SKM-1 treated with dmso at 0.1 percent for 144 hours (cell line): ENCODE data around the gene MEX3D.
"Not testable (repeated sequence)": the region's sequence is repeated elsewhere in the genome, so short reads cannot be mapped to it uniquely, and the experiment has no call there.

ENCODE experiments used
- DNase-seq: peaks from one replicate; lab custom pipeline; 2025; ENCODE audit not compliant: unreplicated experiment; lab: John Stamatoyannopoulos, UW

Gene MEX3D

DNA sequence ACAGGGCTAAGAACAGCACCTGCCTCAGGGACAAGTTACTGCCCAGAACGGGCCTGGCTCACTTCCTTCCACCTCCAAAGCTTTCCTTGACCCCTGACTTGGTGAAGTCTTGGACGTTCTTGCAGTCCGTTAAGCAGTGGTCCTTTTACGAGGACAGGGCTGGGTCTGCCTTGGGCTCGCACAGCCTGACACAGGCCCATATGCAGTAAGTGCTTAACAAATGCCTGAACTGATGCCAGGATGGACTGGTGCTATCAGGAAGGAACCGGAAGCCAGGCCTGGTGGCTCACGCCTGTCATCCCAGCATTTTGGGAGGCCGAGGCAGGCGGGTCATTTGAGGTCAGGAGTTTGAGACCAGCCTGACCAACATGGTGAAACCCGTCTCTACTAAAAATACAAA lies 46.1 kb downstream of the MEX3D start:
- DNase-seq, result no peak

DNA sequence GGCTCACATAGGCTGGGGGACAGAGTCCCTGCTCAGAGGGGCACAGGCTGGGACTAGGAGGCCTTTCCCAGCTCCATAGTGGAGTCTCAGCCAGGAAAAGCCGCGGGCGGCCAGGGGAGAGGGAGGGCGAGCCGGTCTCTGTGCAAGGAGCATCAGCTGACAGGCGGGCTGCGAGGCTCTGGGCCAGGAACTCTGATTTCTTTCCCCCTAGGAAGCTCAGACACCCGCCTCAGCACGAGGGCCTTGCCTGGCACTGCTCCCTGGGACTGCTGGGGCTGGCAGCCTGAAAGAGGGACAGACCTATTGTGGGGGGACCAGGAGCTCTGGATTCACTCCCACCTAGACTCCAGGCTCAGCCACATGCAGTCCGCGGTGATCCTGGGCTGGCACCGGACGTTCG lies 46.5 kb downstream of the MEX3D start:
- no peak for DNase-seq

DNA sequence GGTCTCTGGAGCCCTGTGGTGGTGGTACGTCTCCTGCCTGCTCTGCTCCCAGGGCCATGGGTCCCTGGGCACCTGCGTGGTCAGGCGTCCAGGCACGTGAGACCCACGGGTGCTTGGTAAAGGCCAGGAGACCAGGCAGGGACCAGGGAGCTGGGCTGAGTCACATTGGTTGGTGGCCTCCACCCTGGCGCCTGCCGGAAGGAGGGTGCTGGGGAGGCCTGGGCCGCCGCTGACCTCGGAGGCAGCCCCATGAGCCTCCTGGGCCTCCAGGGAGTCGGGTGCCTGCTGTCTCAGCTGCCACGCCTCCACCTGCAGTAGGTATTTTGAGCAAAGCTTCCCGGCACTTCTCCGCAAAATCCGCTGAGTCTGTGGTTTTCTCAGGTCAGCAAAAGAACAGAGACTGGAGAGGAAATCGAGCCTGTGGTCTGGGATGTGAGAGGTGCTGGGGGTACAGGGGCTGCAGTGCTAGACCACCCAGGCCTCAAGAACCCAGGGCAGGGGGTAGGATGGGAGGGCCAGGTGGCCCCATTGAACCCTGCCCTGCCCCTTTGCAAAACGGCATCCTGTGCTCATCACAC lies 47.8 kb downstream of the MEX3D start:
- DNase-seq, result no peak

DNA sequence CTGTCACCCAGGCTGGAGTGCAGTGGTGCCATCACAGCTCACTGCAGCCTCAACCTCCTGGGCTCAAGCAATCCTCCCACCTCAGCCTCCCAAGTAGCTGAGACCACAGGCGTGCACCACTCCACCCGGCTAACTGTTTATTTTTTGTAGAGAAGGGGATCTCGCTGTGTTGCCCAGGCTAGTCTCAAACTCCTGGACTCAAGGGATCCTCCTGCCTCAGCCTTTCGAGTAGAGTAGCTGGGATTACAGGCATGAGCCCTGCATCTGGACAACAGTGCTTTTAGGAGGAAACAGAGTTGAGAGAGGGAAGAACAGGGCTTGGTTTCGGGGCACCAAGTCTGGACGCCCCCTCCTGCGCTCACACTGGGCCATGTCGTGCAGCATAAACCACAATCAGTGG lies 48.3 kb downstream of the MEX3D start:
- not testable (repeated sequence) for DNase-seq

DNA sequence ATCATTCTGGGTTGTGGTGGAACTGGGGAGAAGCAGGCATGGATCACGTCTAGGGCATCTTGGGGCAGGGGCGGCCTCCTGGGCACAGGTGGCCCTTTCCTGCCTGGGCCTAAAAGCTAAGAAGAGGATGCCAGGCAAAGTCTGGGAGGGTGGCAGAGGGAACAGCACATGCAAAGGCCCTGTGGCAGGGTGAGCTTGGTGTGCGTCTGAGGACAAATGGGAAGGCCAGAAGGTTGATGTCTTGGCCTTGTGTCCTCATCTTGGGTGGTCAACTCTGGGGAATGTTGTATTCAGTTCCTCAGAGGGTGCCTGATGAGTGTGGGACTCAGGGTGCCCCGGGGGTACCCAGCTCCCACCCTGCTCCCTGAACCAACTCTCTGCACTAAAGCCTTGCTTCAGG lies 49.7 kb downstream of the MEX3D start:
- DNase-seq, result no peak

DNA sequence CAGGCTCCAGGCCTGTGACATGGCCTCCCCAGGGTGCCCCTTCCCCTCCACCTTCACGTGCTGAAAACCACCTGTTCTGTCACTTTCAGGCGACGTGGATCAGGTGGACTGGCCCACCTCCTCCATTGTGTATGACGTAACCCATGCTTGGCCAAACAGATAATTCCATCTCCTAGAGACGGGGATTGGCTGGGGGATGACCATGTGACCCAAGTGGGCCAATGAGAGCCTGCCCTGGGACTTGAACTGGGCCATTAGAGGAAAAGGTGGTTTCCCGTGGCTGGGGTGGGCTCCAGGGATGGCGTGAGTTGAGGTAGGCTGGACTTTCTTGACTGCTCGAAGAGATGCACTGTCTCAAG lies 51.8 kb downstream of the MEX3D start:
- DNase-seq, result no peak

DNA sequence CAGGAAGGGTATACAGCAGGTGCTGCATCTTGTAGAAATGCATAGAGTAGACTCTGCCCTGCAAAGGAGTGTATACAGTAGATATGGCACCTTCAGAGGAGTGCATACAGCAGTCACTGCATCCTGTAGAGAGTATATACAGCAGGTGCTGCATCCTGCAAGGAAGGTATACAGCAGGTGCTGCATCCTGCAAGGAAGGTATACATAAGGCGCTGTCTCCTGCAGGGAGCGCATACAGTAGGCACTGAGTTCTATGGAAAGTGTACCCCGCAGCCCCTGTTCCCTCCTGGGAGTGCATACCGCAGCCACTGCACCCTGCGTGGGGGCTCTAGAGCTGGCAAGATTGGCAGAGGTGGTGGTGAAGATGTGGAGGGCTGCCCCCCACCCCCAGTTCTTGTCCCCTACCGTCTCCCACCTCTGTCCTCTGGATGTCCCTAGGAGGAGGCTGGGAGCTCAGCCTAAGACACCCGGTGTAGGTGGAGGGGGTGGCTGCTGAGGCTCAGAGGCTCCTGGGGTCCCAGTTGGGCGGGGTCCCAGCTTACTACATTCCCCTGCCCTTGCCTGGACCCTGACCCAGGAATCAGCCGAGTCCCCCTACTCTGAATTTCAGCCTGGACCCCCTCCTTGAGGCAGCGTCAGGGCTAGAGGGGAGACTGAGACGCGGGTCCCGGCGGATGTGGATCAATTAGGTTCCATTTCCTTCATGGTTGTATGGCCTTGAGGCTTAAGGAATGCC lies 53.0 kb downstream of the MEX3D start:
- DNase-seq, result no peak

DNA sequence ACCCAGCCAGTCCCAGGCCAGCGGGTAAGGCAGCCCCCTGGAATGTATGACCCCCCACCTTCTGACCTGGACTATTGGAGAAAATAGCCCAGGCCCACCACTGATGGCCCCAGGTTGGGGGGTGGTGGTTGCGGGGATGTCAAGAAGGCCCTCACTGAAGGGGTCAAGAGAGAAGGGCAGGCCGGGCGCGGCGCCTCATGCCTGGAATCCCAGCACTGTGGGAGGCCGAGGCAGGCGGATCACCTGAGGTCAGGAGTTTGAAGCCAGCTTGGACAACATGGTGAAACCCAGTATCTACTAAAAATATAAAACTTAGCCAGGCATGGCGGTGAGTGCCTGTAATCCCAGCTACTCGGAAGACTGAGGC lies 53.8 kb downstream of the MEX3D start:
- DNase-seq, result no peak

DNA sequence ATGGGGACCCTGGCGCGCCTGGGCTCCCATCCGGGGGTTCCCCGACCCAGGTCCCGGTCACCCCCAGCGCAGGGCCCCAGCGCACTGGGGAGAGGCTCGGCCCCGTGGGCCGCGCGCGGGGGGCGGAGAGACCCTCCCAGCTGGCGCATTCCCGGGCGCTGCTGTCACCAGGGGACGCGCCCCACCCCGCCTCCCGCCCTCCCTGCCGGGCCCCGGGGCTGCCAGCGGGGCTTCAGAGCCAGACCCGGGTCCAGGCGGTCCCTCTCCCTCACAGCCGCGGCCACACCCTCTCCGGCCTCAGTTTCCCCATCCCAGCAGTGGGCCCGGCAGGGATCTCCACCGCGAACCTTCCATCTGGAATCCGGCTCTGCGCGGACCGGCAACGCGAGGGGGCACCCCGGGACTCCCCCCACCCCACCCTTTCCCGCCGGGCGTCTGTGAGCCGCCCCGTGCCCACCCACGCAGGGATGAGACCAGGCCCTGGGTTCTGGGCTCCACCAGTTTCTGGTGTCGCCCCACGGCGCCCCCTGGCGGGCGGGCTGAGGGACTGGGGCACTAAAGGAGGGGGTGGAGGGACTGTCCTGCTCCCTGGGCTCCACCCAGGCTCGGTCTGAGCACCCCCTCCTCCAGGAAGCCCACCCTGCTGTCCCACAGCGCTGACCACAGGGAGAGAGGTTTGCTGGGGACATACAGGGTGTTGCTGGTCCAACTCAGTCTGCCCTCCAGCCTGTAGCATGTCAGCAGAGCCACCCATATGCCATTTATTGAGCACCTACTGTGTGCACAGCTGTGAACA lies 54.4 kb downstream of the MEX3D start:
- DNase-seq, result peak; percentile 30

DNA sequence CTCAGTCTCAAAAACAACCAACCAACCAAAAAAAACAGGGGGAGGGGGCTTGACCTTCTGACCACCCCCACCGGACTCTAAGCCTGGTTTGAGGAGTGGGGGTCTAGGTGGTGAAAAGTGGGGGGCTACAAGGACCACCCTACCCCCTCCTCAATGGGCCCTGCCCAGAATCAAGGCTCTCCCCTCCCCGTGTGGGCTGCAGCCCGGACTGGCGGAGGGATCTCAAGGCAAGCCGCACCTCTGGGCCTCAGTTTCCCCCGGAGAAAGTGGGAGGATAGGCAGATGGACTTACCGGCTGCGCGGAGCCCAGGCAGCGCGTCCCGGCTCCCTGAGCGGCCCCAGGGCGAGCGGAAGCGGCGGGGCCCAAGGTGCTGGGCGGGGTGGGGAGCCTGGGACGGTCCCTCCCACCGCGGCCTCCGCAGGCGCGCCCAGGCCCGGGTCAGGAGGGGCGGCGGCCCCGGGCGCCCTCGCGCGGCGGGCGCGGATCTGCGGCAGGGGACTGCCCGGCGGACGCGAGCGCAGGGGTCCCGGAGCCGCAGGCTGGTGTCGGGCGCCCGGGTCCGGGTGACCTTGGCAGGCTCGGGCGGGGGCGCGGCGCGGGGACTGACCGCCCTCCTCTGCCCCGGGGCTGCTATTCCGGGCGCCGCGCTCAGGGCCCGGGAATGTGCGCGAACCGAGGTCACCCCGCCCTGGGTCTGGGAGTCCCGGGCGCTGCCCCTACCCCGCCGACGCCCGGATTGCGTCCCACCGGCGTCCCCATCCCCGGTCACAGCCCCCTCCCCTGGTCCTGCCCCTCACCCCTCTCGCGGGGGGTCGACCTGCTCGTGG lies 55.2 kb downstream of the MEX3D start, which contains the start of gene ADAMTSL5:
ADAMTSL5 (minus strand) TSS at position 349 of the 828 bp plus-strand sequence. CDS start 2,076 bp downstream, outside the sequence.
- peak; percentile 41 for DNase-seq

DNA sequence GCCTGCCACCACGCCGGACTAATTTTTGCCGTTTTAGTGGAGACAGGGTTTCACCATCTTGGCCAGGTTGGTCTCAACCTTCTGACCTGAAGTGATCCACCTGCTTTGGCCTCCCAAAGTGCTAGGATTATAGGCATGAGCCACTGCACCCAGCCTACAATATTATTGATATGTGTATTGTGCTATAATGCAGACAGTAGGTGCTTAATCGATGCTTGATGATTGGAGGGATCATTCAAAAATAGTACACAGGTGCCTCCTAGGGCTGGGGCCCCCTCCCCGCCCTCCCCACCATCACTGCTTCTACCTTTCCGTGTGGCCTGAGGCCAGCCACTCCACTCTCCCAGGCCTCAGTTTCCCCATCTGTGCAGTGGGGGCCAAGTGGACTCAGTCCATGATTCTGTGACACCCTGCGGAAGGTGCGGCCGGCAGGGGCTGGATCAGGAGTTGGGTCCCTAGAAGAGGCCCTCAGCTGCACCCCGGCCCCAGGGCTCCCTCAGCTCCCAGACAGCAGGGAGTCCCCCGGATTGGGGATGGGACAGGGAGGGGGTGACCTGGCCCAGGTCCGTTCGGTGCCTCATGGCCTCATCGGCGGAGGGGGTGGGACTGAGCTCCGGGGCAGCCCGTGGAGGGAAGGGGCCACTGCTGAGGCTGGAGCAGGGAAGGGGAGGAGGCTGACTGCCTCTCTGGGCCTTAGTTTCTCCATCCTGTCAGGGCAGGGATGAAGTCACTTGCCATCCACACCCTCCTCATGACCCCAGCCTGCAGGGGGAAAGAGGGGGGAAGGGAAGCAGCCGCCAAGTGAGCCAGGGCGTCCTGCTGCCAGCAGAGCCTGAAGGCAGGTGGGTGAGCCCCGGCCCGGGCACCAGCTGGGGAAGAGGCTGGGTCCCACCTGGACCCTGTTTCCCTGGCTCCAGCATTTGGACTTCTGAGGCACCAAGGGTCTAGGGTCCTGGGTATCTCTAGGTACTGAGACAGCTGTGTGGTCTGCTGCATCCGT lies 56.5 kb downstream of the MEX3D start:
- DNase-seq, result no peak

DNA sequence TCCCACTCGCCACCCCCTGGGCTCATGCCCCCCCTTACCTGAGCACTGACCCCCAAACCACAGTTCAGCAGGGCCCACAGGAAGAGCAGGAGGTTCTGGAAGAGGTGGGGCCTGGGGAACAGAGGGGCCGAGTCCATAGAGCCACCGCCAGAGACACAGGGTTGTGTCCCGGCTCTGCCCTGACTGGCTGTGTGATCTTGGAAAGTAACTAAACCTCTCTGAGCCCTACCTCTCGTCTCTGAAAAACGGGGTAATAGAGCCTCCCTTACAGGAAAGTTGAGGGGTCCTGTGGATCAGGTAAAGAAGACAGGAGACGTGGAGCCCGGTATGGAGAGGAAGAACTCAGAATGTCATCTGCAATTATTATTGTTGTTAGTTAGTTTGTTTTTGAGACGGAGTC lies 57.3 kb downstream of the MEX3D start:
- DNase-seq, result no peak

DNA sequence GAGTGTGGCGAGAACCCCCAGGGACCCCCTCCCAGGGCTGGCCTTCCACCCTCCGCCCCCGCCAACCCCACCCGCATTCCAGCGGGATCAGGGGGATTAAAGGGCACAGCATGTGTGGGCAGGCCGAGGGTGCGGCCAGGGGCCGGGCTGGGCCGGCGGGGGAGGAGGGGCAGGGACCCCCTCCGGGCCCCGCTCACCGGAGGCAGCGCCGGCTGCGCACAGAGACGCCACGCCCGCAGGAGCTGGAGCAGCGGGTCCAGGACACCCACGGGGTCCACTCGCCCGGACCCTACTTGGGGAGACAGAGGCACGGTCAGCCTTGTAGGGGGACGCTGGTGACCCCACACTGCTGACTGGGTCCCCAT lies 57.7 kb downstream of the MEX3D start:
- no peak for DNase-seq

DNA sequence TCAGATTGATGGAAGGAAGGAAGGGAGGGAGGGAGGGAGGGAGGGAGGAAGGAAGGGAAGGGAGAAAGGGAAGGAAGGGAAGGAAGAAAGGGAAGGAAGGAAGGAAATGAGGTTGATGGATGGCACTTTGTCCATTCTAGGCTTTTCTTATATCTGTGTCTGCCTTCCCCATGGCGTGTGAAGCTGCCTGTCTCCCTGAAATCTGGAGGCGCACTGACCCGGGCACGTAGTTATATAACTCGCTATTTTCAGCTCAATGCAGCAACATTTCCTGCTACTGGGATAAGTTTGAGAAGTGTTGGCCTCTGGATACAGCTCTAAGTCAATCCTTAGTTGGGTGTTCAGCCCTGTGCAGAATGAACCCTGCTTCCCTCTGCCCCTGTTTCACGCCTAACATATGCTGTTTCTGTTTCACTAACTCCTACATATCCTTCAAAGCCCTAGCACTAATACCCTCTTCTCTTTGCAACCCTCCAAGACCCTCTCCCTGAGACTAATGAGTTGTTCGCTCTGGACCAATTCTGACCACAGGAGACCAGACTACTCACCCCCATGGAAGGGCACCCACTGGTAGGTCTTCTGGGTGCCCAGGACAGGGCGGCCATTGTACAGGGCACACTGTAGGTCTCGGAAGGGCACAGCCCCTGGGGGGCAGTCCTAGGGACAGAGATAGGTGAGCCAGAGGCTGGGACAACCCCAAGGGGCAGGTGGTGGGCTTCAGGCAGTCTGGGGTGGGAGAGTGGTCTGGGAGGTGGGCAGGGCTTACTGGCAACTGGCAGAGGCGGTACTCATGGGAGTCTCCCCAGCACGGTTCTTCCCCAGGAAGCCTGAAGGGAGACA lies 58.3 kb downstream of the MEX3D start:
- DNase-seq, result no peak

DNA sequence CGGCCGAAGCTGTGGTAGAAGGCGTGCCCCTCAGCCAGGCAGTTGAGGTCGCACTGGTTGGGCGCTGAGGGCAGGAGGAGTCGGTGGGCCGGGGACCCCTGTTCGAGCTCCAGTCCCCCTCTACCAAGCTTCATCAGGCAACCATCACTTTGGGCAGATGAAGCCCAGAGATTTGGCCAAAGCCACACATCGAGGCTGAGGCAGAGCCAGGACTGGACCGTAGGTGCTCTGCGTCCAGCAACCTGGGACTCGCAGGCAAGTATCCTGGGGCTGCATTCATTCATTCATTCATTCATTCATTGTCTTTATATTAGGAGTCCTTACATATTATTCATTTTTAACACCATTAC lies 59.6 kb downstream of the MEX3D start:
- DNase-seq, result no peak

DNA sequence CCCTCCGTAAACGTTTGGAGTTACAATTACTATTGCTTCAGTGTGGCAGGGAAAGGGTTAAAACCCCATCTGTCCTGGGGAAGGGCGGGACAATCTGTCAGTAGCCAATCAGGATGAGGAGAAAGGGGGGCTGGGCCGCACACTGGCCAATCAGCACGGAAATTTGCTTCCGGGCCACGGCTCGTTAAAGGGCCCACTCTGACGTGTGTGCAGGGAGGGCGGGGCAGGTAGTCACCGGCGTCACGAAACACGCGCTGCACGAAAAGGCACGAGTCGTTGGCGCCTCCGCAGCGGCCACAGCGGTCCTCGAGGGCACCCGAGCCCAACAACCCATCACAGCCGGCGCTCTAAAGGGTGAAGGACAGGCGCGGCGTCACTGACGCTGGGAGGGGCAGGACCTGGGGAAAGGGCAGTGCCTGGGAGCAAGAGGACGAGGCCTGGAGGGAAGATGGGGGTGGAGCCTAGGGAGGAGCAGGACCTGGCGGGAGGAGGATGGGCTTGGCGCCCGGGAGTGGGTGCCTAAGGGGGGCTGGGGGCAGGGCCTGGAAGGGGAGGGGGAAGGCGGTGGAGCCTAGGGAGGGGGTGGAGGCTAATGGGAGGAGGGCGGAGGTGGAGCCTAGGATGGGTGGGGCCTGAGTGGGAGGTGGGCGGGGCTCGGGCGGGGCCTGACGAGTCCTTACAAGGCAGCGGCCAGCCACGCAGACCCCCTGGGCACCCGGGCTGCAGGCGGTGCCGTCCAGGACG lies 60.2 kb downstream of the MEX3D start:
- peak; percentile 90 for DNase-seq

DNA sequence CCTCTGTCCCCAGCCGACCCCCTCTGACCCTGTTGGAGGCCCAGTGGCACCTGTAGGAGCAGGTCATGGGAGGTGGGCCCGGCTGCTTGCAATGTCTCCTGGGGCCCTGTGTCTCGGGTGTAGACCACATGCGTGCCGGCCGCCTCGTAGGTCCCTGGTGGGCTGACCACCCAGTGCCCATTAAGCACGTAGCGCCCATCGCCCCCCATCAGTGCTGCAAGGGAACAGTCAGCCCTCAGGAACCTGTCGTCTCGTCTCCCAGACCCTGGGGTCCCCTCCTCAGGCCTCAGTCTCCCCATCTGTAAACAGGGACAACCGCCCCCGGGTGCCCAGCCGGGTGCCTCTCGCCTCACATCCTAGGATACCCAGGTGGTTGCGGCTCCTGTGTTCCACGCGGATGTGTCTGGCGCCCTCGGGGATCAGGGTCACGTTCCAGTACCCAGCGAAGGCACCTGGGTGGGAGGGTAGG lies 60.9 kb downstream of the MEX3D start:
- DNase-seq, result no peak

DNA sequence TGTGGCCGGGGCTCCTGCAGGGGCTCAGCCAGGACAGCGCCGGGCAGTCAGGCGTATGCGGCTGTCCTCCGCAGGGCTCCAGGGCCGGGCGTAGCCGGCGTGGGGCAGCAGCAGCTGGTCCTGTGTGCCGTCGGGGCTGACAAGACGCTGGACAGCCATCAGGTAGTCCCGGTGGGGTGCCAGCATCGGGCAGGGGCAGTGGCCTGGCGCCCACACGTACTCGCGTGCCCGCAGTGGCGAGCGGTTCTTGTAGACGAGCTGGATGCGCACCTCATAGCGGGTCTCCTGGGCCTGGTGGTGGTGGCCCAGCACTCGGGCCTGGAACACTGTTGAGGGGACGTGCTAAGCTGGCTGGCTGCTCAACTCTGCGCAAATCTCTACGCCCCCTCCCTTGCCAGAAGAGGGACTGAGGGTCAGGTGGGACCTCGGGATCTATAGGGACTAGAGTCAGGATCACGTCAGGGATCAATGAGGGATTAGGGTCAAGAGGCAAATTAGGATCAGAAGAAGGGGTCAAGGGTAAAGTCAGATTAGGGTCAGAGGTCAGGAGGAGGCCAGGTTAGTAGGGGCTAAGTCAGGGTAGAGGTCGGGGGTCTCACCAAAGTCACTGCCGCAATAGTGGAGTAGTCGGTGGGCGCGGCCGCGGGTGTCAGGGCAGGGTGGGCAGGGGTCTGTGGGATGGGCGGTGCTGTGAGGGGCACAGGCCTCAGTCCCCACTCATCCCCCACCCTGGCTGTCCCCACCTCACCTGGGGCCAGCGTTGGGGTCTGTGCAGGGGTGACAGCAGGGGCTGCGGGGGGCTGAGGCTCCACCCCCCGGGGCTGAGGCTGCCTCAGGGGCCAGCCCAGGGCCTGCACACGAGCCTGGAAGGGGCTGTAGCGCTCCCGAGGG lies 61.9 kb downstream of the MEX3D start:
- no peak for DNase-seq
